Measurements from ENCODE around the gene PIK3R5.

Gene PIK3R5

DNA sequence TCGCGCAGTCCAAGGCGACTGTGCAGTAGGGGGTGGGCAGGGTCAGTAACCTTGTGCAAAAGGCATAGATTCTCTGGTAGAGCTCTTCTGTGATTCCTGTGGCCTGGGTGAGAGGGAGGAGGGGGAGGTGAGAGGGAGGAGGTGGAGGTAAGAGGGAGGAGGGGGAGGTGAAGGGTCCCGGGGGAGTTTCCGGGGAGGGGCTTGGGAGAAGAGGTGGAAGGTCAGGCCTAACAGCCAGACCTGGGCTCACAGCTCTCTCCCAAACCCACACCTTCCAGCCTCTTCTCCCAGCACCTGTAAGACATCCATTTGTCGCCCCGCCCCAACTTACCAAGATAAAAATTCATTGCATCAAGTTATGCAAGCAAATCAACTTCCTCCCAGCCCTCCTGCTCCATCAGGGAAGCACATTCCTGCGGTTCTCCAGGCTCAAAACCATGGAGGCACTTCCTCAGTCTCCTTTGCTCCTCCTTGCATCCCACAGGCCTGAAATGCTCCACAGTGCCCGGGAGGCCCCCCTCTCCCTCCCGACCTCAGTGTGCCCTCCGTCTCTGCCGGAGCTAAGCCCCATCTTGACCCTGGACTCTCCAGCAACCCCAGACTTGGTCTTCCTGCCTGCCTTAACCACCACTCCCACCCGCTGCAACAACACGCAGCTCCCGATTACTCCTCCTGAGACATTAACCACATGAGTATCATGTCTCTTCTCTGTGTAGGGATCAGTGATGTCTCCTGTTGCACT is 128.5 kb downstream of the PIK3R5 start:
- DNase-seq (ENCODE audit: low read depth in 1 of 2, low spot score in 1 of 2): no peak

DNA sequence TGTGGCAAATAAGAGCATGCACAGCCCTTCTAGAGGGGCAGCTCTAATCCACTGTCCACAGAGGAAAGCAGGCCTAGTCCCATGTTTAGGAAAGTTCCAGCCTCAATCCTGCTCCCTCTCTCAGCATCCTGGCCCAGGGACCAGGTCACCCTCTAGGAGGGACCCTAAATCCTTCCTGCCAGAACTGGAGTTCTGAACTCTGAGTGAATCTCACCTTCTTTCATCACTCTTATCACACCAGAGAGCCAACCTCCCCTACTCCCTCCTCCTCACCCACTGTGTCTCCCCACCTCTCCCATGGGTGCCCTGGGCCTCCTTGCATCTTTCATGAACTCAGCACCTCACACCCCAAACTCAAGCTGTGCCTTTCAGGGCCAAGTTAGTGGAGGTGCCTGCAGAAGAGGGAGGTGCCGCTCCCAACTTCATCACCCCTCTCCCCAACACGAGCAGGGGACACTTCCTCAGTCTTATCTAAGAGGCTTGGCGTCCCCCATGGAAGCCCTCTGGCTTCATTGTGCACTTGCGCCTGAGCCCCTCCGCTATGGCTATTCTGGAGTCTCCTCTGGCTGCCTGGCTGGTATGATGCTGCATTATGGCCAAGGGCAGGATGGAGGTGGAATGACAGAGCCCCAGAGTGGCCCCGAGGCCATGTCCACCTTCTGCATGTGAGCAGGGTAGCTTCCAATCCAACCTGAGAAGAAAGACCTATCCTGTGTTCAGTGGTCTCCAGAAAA is 129.7 kb downstream of the PIK3R5 start:
- DNase-seq (ENCODE audit: low read depth in 1 of 2, low spot score in 1 of 2): no peak

DNA sequence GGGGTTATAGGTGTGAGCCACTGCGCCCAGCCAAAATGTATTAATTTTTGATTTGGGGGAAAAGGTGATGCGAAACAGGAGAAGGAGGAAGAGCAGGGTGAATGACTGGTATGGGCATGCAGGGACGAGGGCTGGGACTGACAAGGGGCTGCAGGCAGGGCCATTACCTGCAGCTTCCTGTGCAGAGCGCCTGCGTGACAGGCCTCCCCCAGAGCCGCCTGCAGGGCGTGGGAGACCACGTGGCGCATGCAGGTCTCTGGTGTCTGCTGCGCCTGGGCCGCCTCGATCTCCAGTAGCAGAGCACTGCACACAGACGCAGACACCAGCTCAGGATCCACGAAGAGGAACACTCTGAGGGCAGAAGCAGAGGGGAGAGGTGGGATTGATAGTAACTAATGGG is 130.4 kb downstream of the PIK3R5 start:
- DNase-seq (ENCODE audit: low read depth in 1 of 2, low spot score in 1 of 2): no peak

DNA sequence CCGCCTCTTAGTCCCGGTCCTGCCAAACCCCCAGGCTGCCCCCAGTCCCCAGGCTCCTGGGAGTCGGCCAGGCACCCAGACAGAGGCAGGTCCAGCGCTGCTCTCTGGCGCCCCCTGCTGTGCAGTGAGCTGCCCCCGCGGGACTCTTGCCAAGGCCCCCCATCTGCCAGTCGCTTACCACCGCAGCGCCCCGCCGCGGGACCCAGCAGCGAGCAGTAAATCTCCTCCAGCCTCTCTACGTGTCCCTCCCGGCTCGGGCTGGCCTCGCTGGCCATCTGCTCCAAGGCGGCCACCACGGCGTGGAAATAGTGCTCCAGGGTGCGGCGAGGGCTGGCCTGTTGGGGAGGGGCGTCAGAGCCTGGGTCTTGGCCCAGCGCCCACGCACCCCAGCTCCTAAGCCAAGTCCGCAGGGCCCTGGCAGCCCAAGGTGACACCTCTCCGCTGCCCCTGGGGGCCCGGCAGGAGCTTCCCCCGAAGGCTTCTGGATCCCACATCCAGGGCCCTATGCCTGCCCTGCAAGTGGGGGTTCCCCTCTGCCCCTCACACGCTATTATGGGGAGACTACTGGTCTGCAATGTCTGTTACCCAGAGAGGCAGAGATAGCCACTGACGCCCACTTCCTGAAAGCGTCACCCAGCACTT is 132.7 kb downstream of the PIK3R5 start:
- DNase-seq (ENCODE audit: low read depth in 1 of 2, low spot score in 1 of 2): no peak

DNA sequence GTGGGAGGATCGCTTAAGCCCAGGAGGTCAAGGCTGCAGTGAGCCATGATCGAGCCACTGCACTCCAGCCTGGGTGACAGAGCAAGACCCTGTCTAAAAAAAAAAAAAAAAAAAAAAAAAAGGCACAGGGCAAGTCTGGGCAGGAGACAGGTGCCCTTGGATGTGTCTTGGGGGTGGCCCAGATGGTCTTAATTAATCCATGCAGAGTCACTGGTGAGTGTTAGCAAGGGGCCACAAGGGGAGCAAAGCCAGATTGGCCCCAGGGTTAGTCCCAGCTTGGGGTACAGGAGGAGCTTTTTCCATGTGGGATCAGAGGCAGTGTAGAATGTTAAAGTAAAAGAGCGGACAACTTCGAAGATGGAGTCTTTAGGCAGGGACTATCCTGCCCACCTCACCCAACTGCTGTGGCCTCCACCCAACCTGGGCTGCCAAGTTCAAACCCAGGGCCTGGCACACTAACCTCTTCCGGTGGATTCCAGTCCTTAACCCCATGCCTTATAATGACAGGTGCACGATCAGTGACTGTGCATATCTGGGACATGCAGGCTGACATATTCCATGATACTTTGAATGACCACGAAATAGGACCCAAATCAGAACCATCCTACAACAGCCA is 134.2 kb downstream of the PIK3R5 start:
- no peak for DNase-seq (ENCODE audit: low read depth in 1 of 2, low spot score in 1 of 2)

DNA sequence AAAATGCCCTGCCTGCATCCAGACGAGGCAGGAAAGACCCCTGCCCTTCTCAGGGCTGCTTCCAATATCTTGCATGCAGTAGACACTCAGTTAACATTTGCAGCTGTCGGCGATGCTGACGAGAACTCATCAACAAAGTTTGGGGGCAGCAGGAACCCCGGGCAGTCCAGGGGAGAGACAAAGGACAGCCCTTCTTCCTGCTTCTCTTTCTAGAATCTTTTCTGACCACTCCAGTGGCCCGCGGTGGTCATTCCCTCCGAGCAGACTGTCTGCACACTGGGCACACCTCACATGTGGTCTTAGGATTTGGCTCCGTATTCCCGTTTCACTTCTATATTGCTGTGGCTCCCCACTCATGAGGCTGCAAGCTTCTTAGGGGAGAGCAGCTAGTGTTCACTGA is 135.4 kb downstream of the PIK3R5 start:
- no peak for DNase-seq (ENCODE audit: low read depth in 1 of 2, low spot score in 1 of 2)

DNA sequence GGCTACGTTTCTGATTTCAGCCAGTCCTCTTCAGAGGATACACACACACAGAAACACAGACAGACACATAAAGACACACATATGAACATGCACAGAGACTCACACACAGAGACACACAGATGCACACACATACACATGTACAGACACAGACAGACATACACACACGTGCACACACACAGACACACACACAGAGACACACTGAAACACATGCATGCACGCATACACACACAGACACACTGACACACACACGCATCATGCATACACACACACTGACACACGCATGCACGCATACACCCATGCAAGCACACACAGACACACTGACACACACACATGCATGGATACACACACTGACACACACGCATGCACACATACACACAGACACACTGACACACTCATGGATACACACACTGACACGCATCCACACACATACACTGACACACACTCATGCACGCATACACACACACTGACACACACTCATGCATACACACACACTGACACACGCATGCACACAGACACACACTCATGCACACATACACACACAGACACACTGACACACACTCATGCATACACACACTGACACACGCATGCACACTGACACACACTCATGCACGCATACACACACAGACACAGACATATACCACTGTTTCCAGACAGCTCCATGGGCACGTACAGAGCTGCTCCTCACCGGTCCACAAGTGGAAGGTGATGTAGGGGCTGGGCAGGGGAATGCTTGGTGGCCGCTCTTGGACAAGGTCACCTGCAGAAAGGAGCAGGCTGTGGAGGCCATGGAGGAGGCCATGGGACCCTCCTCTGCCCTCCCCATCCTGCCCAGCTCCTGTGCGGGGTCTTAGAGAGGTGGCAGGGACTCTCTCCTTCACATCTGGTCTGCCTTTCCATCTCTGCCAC is 136.2 kb downstream of the PIK3R5 start:
- DNase-seq (ENCODE audit: low read depth in 1 of 2, low spot score in 1 of 2): no peak

Data from activated T-helper 1 cell treated with anti-CD3 and anti-CD28 coated beads, Interleukin-2, amount 50 U/mL, for 16 hours (primary cell).